Measurements from ENCODE around the gene SHANK2. TPM values are rescaled to one million over a fixed set of nuclear protein-coding genes. Genes with fewer than 3 reads are reported as not detected.
"Not testable (repeated sequence)": the region's sequence is repeated elsewhere in the genome, so short reads cannot be mapped to it uniquely, and the experiment has no call there.

Gene SHANK2
- total RNA-seq, 1 donor from 2014 or later = 24.5 TPM

GRCh38 chr11:71246559-71246958 is 5.8 kb downstream of the SHANK2 start:
- DNase-seq (ENCODE audit: low spot score in 2 of 2) (no peak), FAIRE-seq (no peak)

DNA sequence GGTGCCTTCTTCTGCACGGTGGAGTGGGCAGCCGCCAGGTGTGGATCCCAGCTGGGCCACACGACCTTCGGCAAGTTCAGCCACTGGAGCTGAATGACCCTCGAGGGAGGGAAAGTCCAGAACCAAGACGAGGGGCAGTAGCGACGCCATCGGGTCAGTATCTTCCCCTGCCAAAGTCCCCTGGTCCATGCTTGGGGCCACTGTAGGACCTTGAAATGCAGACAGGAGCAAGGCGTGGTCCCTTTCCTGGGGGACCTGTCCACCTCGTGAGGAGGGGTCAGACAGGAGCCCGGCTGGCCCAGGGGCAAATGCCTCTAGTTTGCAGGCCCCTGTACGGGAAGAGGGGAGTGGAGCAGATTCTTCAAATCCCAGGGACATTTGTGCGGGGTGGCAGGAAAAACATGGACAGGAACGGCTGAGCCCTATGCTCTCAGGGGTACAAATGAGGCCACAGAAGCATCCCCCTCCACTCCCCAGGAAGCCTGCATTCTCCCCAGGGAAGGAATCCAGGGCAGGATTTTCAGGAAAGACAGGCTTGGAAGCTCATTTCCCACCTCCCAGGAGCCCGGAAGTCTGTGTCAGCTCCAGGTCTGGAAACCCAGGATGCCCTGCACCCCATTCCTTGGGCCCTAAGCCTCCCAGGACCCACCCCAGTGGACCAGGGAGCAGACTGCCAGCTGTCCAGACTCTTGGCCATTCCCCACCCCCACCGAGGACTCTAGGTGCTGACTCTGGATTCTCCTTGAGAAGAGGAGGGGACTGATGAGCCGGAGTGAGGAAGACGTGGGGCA is 6.6 kb downstream of the SHANK2 start:
- no peak for FAIRE-seq
- DNase-seq (ENCODE audit: low spot score in 2 of 2) = no peak

DNA sequence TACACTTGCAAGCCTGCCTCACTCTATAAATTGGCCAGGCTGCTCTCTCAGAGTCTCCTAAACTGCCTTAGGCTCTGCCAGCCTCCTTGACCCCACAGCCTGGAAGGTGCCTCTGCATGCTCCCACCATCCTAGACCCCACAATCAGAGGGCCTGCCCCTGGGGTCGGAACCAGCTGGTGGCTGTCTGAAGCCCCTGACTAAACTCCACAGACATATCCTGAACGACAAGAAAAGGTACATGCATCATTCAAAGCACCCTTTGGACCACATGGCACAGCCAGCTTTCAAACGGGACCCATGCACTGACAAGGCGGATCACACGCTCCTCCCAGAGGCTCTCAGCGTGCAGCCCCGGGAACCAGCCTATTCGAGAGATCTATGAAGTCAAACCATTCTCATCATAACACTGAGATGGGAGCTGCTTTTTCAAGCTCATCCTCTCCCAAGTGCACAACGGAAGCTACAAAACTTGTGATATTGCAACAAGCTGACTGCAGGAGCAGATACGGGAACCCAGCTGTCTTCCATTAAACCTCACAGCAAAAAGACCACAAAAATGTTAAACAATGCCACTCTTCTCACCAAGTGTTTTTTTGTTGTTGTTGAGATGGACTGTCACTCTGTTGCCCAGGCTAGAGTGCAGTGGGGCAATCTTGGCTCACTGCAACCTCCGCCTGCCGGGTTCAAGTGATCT is 8.1 kb downstream of the SHANK2 start:
- no peak for FAIRE-seq
- DNase-seq (ENCODE audit: low spot score in 2 of 2) = no peak

DNA sequence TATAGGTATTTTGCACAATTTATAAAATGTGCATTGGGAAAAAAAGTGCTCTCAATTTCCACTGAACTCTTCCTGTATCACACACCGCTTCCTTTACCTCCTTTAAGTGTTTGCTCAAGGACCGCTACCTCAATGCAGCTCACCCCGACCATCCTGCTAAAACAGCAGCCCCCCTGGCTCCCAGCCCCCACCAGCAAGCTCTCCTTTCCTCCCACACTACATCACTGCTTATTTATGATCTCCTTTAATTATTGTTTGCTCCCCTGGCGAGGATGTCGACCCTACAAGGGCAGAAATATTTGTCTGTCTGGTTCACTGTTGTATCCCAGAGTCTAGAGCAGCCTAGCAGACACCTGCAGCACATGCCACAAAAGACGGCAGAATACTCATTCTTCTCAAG is 10.0 kb downstream of the SHANK2 start:
- no peak for FAIRE-seq
- DNase-seq (ENCODE audit: low spot score in 2 of 2) = no peak

DNA sequence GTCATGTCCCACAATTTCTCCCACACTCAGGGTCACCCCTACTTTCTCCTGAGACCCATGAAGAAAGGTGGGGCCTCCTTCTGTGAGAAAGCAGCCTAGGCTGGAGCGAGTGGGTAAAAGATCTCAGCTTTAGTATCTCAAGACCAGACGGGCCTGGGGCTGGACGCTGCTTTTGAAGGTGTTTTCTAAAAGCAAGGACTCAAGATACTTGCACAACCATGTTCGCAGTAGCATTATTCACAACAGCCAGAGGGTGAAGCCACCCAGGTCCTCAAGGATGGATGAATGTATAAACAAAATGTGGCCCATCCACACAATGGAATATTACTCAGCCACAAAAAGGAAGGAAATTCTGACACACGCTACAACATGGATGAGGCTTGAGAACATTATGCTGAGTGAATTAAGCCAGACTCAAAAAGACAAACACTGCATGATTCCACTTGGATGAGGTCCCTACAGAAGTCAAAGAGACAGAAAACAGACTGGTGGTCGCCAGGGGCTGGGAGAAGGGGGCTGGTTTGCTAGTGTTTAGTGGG is 10.6 kb downstream of the SHANK2 start:
- FAIRE-seq (no peak), DNase-seq (ENCODE audit: low spot score in 2 of 2) (no peak)

DNA sequence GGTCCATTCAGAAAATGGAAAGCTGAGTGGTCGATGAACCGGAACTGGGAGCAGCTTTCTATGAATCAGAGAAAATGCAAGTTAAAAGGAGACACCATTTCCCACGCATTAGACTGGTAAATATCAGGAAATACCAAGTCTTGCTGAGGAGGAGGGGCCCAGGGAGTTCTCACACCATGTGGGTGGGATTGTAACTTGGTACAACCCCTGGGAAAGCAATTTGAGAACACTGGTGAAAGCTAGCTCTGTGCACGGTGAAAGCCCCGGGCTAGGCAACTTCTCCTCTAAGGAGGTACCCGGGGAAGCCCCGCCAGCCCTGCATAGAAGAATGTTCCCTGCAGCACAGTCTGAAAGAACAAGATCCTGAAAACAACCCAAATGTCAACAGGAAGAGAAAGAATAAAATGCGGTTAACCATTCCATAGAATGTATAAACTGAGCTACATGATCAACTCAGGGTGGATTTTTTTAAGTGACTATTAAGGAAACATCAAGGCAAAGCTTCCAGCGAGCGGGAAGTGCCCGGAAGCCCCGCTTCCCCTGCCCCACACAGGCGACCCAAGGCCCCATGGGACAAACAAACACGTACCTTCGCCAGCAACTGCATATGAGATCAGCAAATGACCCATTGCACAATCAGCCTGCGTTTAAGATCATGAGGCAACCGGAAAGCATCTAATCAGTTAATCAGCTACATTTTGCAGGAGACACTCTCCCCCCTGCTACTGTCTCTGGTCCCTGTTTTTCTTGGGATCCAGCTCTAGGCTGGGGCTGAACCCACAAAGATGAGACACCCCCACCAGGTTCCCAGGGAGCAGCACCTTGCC is 11.3 kb downstream of the SHANK2 start:
- DNase-seq (ENCODE audit: low spot score in 2 of 2) (no peak), FAIRE-seq (no peak)

DNA sequence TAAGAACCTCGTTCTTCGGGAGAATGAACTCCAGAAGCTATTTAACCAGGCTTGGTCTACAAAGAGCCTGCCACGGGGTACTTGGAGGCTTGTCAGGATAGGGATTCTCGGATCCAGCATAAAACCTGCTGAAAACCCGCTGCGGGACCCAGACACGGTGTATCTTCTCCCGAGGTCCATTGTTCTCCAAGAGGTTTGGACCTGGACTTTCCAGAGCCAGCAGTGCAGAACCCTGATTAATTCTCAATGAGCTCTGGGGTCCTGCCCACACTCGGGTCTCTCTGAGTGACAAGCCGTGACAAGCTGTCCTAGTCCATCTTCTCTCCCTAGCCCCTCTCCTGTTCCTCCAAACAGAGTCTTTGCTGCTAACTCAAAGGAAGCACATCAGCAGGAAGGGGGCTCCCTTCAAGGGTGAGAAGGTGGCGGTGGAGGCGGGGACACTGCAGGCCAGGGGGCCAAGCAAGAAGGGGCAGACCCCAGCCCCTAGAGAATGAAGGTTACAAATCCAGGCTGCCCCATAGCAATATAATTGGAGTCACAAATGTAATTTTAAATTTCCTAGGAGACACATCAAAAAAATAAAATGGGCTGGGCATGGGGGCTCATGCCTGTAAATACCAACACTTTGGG is 12.2 kb downstream of the SHANK2 start:
- DNase-seq (ENCODE audit: low spot score in 2 of 2) = no peak
- FAIRE-seq = no peak

- FAIRE-seq = no peak
- DNase-seq (ENCODE audit: low spot score in 2 of 2) = no peak
Observed at GRCh38 chr11:71239581-71239980, 12.8 kb downstream of the SHANK2 start.

DNA sequence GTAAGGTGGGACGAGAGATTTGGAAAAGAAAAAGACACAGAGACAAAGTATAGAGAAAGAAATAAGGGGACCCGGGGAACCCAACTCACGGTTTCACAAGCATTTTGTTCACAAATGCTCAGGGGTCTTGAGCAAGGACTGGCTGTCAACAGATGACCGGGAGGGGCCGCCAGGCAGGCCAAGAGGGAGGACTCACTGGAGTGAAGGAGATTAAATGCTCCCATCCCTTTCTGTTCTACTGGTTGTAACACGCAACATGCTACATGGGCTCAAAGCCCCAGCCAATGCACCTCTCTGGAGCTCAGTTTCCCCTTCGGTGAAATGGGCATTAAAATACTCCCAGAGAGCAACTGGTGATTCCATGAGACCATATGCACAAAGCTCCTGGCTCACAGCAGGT is 13.4 kb downstream of the SHANK2 start:
- DNase-seq (ENCODE audit: low spot score in 2 of 2) (no peak), FAIRE-seq (no peak)

GRCh38 chr11:71238285-71238875 is 14.0 kb downstream of the SHANK2 start:
- no peak for FAIRE-seq
- DNase-seq (ENCODE audit: low spot score in 2 of 2) = no peak

GRCh38 chr11:71237853-71238252 is 14.5 kb downstream of the SHANK2 start:
- FAIRE-seq (no peak), DNase-seq (ENCODE audit: low spot score in 2 of 2) (no peak)

- FAIRE-seq (no peak), DNase-seq (ENCODE audit: low spot score in 2 of 2) (no peak)
Observed at GRCh38 chr11:71236836-71237475, 15.4 kb downstream of the SHANK2 start.

DNA sequence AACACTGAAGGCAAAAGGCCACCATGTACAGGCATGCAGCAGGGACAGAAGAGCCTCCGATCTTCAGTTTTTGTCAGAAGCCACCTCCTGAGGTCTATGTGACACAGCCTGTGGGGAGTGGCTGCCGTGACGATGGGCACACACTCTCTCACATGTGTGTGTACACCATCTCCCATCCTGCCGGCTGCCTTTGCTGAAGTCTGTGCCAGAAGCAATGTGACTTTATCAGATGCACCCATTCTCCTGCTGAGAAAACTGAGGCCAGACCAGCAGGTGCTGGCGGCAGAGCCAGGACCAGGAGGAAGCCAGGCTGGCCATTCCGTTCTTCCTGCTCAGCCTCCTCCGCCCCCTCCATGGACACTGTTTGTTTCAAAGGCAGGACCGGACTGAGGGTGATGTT is 16.7 kb downstream of the SHANK2 start:
- no peak for FAIRE-seq
- no peak for DNase-seq (ENCODE audit: low spot score in 2 of 2)

DNA sequence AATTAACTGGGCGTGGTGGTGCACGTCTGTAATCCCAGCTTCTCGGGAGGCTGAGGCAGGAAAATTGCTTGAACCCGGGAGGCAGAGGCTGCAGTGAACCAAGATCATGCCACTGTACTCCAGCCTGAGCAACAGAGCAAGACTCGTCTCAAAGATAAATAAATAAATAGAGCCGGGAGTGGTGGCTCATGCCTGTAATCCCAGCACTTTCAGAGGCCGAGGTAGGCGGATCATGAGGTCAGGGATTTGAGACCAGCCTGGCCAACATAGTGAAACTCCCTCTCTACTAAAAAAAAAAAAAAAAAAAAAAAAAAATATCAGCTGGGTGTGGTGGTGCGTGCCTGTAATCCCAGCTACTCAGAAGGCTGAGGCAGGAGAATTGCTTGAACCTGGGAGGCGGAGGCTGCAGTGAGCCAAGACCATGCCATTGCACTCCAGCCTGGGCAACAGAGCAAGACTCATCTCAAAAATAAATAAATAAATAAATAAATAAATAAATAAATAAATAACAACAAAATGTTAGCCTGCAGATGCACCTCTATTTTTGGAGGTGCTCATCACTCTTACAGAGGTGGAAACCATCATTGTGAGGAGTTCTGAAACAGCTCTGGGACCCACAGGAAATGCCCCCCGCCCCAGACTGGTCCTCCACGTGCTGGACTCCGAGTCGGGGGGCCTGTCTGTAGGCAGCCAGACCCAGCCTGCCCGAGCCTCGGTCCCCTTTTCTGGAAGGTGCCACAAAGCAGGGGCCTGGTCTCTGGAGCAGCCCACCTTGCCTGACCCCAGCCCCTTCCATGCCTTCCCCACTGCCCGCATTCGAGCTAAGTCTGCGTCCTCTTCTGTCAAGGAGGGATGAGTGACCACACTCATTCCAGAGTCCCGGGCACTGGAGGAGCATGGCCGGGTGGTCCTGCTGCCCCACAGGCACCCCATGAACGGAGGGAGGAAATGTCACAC is 18.2 kb downstream of the SHANK2 start:
- not testable (repeated sequence) for FAIRE-seq; DNase-seq (ENCODE audit: low spot score in 2 of 2)

GRCh38 chr11:71232364-71232763 is 20.0 kb downstream of the SHANK2 start:
- no peak for DNase-seq (ENCODE audit: low spot score in 2 of 2)
- FAIRE-seq = no peak

DNA sequence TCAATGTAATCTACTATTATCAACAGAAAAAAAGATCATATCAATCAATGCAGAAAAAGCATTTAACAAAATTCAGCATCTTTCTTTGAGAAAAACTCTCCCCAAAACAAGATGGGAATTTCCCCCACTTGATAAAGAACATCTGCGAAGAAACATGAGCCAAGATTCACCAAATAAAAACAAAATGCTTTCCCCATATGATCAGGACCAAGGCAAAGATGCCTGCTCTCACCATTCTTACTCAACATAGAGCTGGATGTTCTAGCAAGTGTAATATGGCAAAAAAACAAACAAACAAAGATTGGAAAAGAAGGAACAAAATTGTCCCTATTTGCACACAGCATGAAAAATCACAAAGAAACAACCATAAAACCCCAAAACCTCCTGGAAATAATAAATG is 23.4 kb downstream of the SHANK2 start:
- no peak for FAIRE-seq
- DNase-seq (ENCODE audit: low spot score in 2 of 2) = no peak

GRCh38 chr11:71227058-71227659 is 25.2 kb downstream of the SHANK2 start:
- FAIRE-seq = no peak

More at GRCh38 chr11:71227058-71227659, 25.2 kb downstream of the SHANK2 start:
- no peak for DNase-seq (ENCODE audit: low spot score in 2 of 2)

Data from frontal cortex (tissue), 4 donors.